Measurements from ENCODE around the gene MC5R. TPM values are rescaled to one million over a fixed set of nuclear protein-coding genes. Genes with fewer than 3 reads are reported as not detected.

The MC5R gene
- not detected in 5 replicates for total RNA-seq (2022; extraction: Qiagen RNA extraction)

GRCh38 chr18:13823707-13824395 is at the start of gene MC5R:
Gene MC5R (plus strand): TSS chr18:13824149. CDS start chr18:13825766, 1,617 bp downstream.

Other genes starting within 250 kb of the MC5R start
- gene FAM210A, start 97.6 kb upstream of the MC5R start, total RNA-seq (2022; extraction: Qiagen RNA extraction) = 19.5 to 26.9 TPM (median 23.8 TPM) in 5 replicates
- 16.6 to 20.4 TPM (median 17.6 TPM) in 5 replicates for gene RNMT, start 97.5 kb upstream of the MC5R start, total RNA-seq (2022; extraction: Qiagen RNA extraction)
- gene MC2R, start 91.4 kb downstream of the MC5R start, total RNA-seq (2022; extraction: Qiagen RNA extraction) = not detected in 5 replicates

Measured in A549 treated with Mapracorat at 1 μM for 4 hours (cell line).